Breast epithelium (tissue), 4 donors: ENCODE measurements around the gene JMJD1C. TPM values are rescaled to one million over a fixed set of nuclear protein-coding genes. Genes with fewer than 3 reads are reported as not detected.
A peak's percentile ranks its signal among the peaks of the same experiment; 100 is the strongest.

Experiments used
- DNase-seq, 2 donors: peaks; one replicate each; pipeline ENCODE4 v3.0.0-alpha.2; 2019; ENCODE audit warnings: low spot score in 2 of 2
- H3K27ac ChIP-seq, 2 donors: fragments of 200-600 bp; sonication (generic) in 1 of 2; one replicate each; pipeline ENCODE4 v1.5.1; 2016 to 2019; ENCODE audit warnings: mild to moderate bottlenecking in 1 of 2
- H3K27me3 ChIP-seq, 2 donors: fragments of 200-600 bp; sonication (generic) in 1 of 2; one replicate each; pipeline versions ENCODE4 v1.5.1 to v1.6.0; 2017 to 2019; ENCODE audit warnings: control low read depth in 1 of 2, mild to moderate bottlenecking in 1 of 2
- H3K36me3 ChIP-seq: fragments of 200-600 bp; one replicate; pipeline ENCODE4 v1.5.1; 2019
- H3K4me1 ChIP-seq, 2 donors: fragments of 200-600 bp; sonication (generic); one replicate each; pipeline ENCODE4 v1.5.1; 2016 to 2019; ENCODE audit warnings: control low read depth in 1 of 2
- H3K4me3 ChIP-seq, 3 donors: fragments of 200-600 bp; sonication (generic); 1 replicate in 2 of 3; 2 replicates in 1 of 3; pipeline ENCODE4 v1.5.1; 2016 to 2019; ENCODE audit warnings: mild to moderate bottlenecking in 3 of 3, moderate library complexity in 2 of 3
- H3K9me3 ChIP-seq, 2 donors: fragments of 200-600 bp; sonication (generic) in 1 of 2; one replicate each; pipeline ENCODE4 v1.5.1; 2016 to 2019; ENCODE audit warnings: control low read depth in 1 of 2
- CTCF ChIP-seq, 3 donors: fragments of 450-650 bp; IDR thresholded peaks; one replicate each; pipeline ENCODE4 v1.5.1; 2016 to 2017; ENCODE audit warnings: antibody characterized with exemption in 3 of 3, mild to moderate bottlenecking in 3 of 3, moderate library complexity in 3 of 3
- POLR2A ChIP-seq: fragments of 450-650 bp; IDR thresholded peaks from one replicate; pipeline ENCODE4 v1.6.1; 2016; ENCODE audit warnings: antibody characterized with exemption, mild to moderate bottlenecking, moderate library complexity
- POLR2AphosphoS5 ChIP-seq, 3 donors: sonication (generic); formaldehyde crosslinking; IDR thresholded peaks; one replicate each; pipeline ENCODE4 v1.6.1; 2017; ENCODE audit warnings: antibody characterized with exemption in 3 of 3
- intact Hi-C: fragments of 100-400 bp; cut with DNase I; formaldehyde crosslinking; loops from one replicate; pipeline ENCODE4 v1.15.1; 2023; ENCODE audit warnings: low total_unique reads
- total RNA-seq, 3 donors: library from RNA; depleted of rRNA; stranded (reverse); fragments of >200 nt; gene quantifications; one replicate each; pipeline ENCODE4 v1.1.0, GENCODE V29; 2016

The JMJD1C gene
- total RNA-seq, 3 donors from 2014 or later: 134 to 327 (median 162) TPM

GRCh38 chr10:63133056-63133820 lies 332.5 kb downstream of the JMJD1C start, which contains the start of gene NRBF2:
TSS of gene NRBF2 (plus strand) at chr10:63133328. CDS start at chr10:63133471, 143 bp downstream.
- intact Hi-C loops: no loop called here
- no peaks in the 10 kb centered on the region for H3K27me3 ChIP-seq
- DNase-seq: peak; percentile 96 to 98

GRCh38 chr10:63132651-63133055 lies 333.1 kb downstream of the JMJD1C start:
- Histone ChIP-seq H3K27ac (peak overlapping the region; percentile 98 to 99), H3K27me3 (no peaks in the 10 kb centered on the region)
- TF ChIP-seq POLR2A (no peak), CTCF (IDR thresholded peaks at IDR 0.05) (no peak), POLR2AphosphoS5 (IDR thresholded peaks at IDR 0.05) (no peak)

More at GRCh38 chr10:63133056-63133820, 332.5 kb downstream of the JMJD1C start, which contains the start of gene NRBF2:
- Histone ChIP-seq H3K4me3 (peak within 1 kb of the TSS; percentile 92 to 100 (median 96)), H3K27ac (peak within 1 kb of the TSS; percentile 98 to 99), H3K9me3 (no peaks in the 10 kb centered on the region), H3K4me1 (peaks cover 0 to 7% of the 10 kb centered on the region in 2 donors), H3K36me3 (no peaks in the 10 kb centered on the region)
- TF ChIP-seq POLR2AphosphoS5 (IDR thresholded peaks at IDR 0.05): peak; percentile 94 to 98 (median 95)
- peak; percentile 95 for TF ChIP-seq POLR2A
- no peak for TF ChIP-seq CTCF (IDR thresholded peaks at IDR 0.05)

GRCh38 chr10:63129888-63130287 lies 335.9 kb downstream of the JMJD1C start:
- Histone ChIP-seq H3K36me3 (no peaks in the 10 kb centered on the region), H3K27me3 (no peaks in the 10 kb centered on the region), H3K4me1 (peaks cover 0 to 3% of the 10 kb centered on the region in 2 donors)

More at GRCh38 chr10:63132651-63133055, 333.1 kb downstream of the JMJD1C start:
- DNase-seq: no peak
- Histone ChIP-seq H3K4me1 (peaks cover 0 to 7% of the 10 kb centered on the region in 2 donors), H3K9me3 (no peaks in the 10 kb centered on the region), H3K36me3 (no peaks in the 10 kb centered on the region), H3K4me3 (peak overlapping the region; percentile 92 to 100 (median 96))
- intact Hi-C loops: no loop called here

GRCh38 chr10:63128443-63128842 lies 337.3 kb downstream of the JMJD1C start:
- no peak overlapping the region for H3K4me3 ChIP-seq
- TF ChIP-seq CTCF (IDR thresholded peaks at IDR 0.05) (no peak), POLR2A (no peak), POLR2AphosphoS5 (IDR thresholded peaks at IDR 0.05) (no peak)
- no peak overlapping the region for H3K27ac ChIP-seq
- H3K9me3 ChIP-seq: no peaks in the 10 kb centered on the region
- no peaks in the 10 kb centered on the region for H3K4me1 ChIP-seq
- intact Hi-C loops: no loop called here
- no peaks in the 10 kb centered on the region for H3K27me3 ChIP-seq
- no peaks in the 10 kb centered on the region for H3K36me3 ChIP-seq
- no peak for DNase-seq

More at GRCh38 chr10:63129888-63130287, 335.9 kb downstream of the JMJD1C start:
- no peak overlapping the region for H3K27ac ChIP-seq
- TF ChIP-seq POLR2AphosphoS5 (IDR thresholded peaks at IDR 0.05) (no peak), CTCF (IDR thresholded peaks at IDR 0.05) (no peak), POLR2A (no peak)
- intact Hi-C loops: no loop called here
- no peak overlapping the region for H3K4me3 ChIP-seq
- DNase-seq: no peak
- H3K9me3 ChIP-seq: no peaks in the 10 kb centered on the region

- H3K4me3 ChIP-seq: no peak overlapping the region
- intact Hi-C loops: no loop called here
- no peaks in the 10 kb centered on the region for H3K36me3 ChIP-seq
- no peaks in the 10 kb centered on the region for H3K9me3 ChIP-seq
- TF ChIP-seq CTCF (IDR thresholded peaks at IDR 0.05) (no peak), POLR2AphosphoS5 (IDR thresholded peaks at IDR 0.05) (no peak), POLR2A (no peak)
- H3K27me3 ChIP-seq: no peaks in the 10 kb centered on the region
- no peaks in the 10 kb centered on the region for H3K4me1 ChIP-seq
- no peak for DNase-seq
- no peak overlapping the region for H3K27ac ChIP-seq
These were observed 340.3 kb downstream of the JMJD1C start for GRCh38 chr10:63125459-63125858.
